UCSD-AML1 (cell line): ENCODE results near the gene BIN2.

Experiments
- DNase-seq: peaks from one replicate; lab custom pipeline; 2025; ENCODE audit not compliant: unreplicated experiment; lab: John Stamatoyannopoulos, UW

BIN2 gene

GRCh38 chr12:51323966-51324895 lies at the start of gene BIN2:
Gene BIN2 (minus strand): TSS chr12:51324174. CDS start chr12:51324102, 72 bp downstream.
- DNase-seq = peak; percentile 90

GRCh38 chr12:51373187-51373586 lies 49.2 kb upstream of the BIN2 start:
- no peak for DNase-seq

GRCh38 chr12:51372021-51372420 lies 48.0 kb upstream of the BIN2 start:
- no peak for DNase-seq

GRCh38 chr12:51371295-51371953 lies 47.5 kb upstream of the BIN2 start:
- DNase-seq = no peak

GRCh38 chr12:51370667-51371066 lies 46.7 kb upstream of the BIN2 start:
- DNase-seq = no peak

GRCh38 chr12:51369581-51369980 lies 45.6 kb upstream of the BIN2 start:
- no peak for DNase-seq

GRCh38 chr12:51368640-51369517 lies 44.9 kb upstream of the BIN2 start:
- peak; percentile 92 for DNase-seq

GRCh38 chr12:51365276-51365675 lies 41.3 kb upstream of the BIN2 start:
- DNase-seq = no peak

- DNase-seq = no peak
Measured at GRCh38 chr12:51364001-51364400, 40.0 kb upstream of the BIN2 start.

- DNase-seq = no peak
Measured at GRCh38 chr12:51362747-51363342, 38.9 kb upstream of the BIN2 start.

GRCh38 chr12:51362307-51362706 lies 38.3 kb upstream of the BIN2 start:
- no peak for DNase-seq

- DNase-seq = no peak
Measured at GRCh38 chr12:51361161-51362016, 37.4 kb upstream of the BIN2 start.

GRCh38 chr12:51360315-51360714 lies 36.3 kb upstream of the BIN2 start:
- no peak for DNase-seq

- DNase-seq = no peak
Measured at GRCh38 chr12:51359851-51360250, 35.9 kb upstream of the BIN2 start.

GRCh38 chr12:51358496-51358895 lies 34.5 kb upstream of the BIN2 start:
- DNase-seq = no peak

GRCh38 chr12:51357374-51358047 lies 33.5 kb upstream of the BIN2 start:
- no peak for DNase-seq

GRCh38 chr12:51351913-51352532 lies 28.0 kb upstream of the BIN2 start:
- DNase-seq = peak; percentile 51

- no peak for DNase-seq
Measured at GRCh38 chr12:51349026-51349425, 25.1 kb upstream of the BIN2 start.

GRCh38 chr12:51348116-51348515 lies 24.1 kb upstream of the BIN2 start:
- DNase-seq = no peak
